Stimulated activated CD8-positive, alpha-beta memory T cell treated with anti-CD3 and anti-CD28 coated beads, Interleukin-12 subunit alpha, Interleukin-12 subunit beta, amount 100 ng/mL, for 1 hour (primary cell): ENCODE measurements around the gene CRMP1.

Source experiments
- DNase-seq: peaks from one replicate; pipeline ENCODE4 v3.0.0-alpha.2; 2020; ENCODE audit warnings: low read depth

CRMP1 gene

GRCh38 chr4:5919571-5919970, 26.7 kb upstream of the CRMP1 start:
- no peak for DNase-seq

DNA sequence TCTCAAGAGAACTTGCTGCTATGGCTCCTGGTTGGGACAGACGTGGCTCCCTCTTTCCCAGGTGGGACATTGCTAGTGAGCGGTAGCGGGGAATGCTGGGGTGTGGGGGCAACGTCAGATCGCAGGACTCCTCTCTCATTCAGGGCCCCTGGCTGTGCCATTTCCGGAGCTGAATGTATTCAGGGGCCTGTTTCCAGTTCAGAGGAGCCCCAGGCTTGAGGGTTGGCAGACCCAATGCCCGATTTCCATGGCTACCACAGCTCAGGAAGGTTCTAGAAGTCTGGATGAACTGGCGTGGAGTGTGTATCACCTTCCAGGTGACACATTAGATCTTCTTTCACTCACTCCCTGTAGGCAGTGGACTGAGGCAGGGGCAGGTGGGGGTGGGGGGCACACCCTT, 26.2 kb upstream of the CRMP1 start:
- no peak for DNase-seq

DNA sequence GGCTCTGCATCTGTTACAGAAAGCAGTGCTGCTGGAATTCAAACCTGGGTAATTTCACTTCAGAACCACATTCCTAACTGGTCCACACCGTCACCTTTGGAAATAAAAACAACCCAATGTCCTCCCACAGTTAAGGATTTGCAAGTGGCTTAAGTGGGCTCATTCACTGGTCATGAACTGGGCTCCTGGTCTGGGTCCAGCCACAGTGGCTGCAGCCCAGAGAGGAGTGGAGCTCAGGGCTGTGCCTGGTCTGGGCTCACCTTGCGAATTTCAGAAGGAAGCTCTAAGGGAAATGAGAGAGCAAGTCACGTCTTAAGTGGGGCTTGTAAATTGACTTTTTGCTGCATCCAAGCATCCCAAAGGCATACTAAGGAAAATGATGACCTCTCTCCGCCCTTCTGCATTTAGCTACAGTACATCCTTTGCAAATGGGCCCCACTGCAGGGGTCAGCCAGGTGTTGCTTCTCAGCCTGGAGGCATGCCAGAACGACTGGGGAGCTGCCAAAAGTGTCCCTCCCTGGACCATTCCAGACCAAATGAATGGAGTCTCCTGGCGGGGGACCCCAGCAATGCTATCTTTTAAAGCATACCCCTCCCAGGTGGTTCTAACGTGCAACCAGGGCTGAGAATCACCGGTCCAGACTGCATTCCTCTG, 25.6 kb upstream of the CRMP1 start:
- no peak for DNase-seq

DNA sequence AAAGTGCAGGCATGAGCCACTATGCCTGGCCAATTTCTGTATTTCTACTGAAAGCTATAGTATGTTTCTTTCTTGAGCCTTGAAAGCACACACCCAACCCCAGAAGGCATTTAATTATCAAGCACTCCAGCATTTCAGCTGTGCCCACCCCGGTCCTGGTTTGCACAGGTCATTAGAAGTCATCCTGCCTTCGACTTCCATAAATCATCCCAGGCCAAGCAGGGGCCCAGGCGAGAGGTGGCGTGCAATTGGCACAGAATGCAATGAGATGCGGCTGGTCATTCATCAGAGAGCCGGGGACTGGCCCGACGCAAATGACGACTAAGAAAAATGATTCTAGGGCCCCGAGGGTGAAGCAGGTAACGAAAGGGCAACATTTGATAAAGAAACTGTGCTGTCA, 24.8 kb upstream of the CRMP1 start:
- DNase-seq, result no peak

DNA sequence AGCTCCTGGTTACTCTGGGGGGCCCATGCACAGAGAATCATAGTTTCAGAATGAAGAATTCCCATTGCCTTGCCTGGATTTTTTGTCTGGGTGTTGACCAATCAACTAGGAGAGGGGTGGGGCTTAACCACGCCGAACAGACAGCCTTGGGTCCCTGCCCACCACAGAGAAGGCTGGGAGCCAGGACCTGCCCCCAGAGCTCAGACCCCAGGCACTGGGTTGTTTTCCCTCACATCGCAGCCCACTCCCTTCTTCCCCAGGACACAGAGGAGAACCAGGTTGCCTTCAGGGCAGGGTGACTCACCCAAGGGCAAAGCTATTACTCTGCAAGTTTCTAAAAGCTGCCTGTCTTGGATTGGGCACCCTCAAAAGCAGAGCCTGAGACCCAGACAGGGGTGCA, 23.3 kb upstream of the CRMP1 start:
- no peak for DNase-seq

DNA sequence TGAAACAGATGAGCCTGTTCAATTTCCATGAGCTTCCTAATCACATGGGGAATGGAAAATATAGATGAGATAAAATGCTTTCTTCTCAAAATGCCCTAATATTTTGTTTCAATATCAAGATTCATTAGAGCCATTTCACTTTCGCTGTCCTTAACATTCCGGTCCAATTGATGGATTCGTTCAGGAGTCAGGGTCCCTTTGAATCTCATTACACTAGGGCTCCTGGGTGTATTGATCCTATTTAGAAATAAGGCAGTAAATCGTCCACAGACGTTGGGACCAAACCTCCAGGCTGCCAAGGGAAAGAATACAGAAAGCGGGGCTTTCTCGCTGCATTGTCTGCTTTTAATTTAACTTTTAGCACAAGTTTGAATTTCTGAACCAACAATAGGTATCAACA, 20.6 kb upstream of the CRMP1 start:
- no peak for DNase-seq

- no peak for DNase-seq
These were observed 19.7 kb upstream of the CRMP1 start for GRCh38 chr4:5912614-5913019.

GRCh38 chr4:5908876-5909427, 16.1 kb upstream of the CRMP1 start:
- no peak for DNase-seq

- no peak for DNase-seq
These were observed 13.3 kb upstream of the CRMP1 start for GRCh38 chr4:5906191-5906590.

DNA sequence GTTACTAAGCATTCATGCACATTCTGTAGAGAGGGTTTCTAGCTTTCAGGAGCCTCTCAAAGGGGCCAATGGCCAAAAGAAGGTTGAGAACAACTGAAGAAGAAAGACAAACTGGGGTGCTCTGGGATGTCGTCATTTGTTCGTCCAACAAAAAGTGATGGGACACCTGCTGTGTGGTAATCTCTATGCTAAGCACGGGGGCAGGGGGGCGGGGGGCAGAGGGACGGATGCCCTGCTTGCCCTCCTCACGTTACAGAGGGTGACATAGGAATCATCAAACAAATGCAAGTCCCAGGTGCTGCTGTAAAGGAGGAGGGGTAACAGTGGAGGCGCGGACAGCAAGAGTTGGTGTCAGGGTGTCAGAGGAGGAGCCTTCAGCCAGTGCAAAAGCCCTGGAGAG, 12.8 kb upstream of the CRMP1 start:
- no peak for DNase-seq

DNA sequence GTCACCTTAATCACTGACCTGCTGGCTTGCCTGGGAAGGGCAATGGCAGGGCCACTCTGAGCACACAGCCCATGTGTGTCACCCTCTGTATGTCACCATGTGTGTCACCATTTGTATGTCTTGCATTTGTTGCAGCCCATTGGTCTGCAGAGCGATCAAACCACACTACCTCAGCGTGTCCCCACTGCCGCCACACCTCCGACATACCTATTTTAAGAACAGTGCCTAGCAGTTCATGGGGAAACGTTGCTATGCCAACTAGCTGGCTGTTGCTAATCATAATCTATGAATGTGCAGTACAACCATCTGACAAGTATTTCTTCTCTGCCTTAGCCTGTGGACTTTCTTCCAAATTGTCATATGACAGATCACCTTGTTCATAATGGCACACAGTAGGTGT, 8.0 kb upstream of the CRMP1 start:
- no peak for DNase-seq

DNA sequence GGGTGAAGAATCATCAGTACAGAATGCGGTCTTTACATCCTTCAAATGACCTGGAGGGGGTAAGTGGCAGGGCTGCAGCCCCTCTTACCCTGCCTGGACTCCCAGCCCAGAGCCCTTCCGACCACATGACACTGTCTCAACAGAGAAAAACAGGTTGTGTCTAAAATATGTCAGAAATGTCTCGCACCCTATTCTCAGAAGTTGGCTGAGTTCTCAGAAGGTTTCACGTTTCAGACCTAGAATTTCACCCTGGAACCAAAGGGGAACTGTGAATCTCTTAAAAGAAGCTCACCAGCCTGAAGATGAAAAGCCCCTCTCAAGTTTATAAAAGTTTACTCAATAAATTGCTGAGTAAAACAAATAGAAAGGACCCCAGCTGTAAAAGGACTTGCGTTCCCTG, 7.0 kb upstream of the CRMP1 start:
- no peak for DNase-seq

DNA sequence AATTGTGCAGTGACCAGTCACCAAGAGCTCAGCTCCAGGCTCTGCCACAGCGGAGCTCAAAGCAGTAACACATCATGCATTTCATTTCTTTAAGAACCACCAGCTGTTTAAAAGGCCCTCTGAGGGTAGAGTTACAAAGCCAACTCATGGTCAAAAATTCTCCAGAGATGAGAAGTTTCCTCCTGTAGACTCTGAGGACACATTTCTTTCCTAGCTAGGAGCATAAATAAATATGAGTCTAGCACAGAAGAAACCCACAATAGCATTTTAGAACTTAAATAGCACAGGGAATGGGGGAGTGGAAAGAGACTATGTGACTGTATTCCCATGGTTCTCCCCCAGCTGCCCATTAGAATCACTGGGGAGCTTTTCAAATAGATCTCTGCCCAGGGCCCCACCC, 6.5 kb upstream of the CRMP1 start:
- DNase-seq, result no peak

DNA sequence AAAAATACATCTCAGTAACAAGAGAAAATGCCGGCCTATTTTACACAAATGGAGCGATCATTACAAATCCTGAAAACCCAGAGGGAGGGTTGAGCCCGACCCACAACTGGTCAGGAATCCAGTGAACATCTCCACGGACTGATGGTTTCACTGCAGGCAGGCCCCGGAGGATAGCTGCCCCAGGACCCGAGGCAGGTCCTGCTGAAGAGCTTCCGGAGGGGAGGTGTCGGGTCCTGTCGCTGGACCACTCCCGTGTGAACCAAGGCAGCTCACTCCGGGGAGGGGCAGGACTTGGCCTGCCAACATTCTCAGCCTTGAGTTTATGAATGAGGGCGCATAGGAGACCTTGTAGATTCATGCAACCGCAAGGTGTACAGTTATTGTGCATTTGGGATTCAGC, 4.8 kb upstream of the CRMP1 start:
- no peak for DNase-seq

- no peak for DNase-seq
These were observed 2.4 kb upstream of the CRMP1 start for GRCh38 chr4:5895287-5895686.

DNA sequence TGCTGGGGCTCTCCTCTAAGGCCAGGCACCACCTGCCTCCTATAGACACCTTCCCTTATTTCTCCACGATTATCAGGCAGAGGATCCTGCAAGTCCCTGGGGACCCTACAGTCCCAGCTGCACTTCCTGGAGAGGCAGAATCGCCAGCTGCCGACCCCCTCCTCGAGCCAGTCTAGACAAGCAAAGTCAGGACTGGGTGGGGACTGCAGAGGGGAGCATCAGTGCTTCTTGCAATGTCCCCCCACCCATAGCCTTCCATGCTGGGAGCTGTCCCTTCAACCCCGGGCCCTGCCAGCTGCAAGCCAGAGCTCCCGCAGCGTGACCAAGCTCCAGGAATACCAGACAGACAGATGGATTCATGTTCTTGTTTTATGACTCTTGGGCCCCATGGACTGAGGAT, 1.4 kb upstream of the CRMP1 start:
- DNase-seq, result no peak

DNA sequence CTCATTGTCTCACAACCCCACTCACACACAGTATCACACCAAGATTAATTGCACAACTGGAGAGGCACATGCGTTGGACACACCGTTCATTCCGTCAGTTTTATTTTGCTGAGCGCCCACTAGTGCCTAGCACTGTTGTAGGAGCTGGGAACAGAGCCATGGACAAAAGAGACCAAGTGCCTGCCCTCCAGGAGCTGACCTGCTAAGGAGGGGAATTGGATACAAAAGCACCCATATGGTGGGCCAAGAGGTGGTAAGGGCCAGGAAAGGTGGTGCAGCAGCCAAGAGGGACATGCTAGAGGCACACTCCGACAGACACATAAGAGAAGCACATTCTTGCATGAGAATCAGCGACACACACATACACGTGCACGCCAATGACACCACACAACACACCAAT, 705 bp upstream of the CRMP1 start:
- DNase-seq, result no peak

- DNase-seq, result no peak
These were observed 423 bp downstream of the CRMP1 start for GRCh38 chr4:5892323-5893003.

GRCh38 chr4:5891563-5892322, 1.1 kb downstream of the CRMP1 start:
- no peak for DNase-seq

- DNase-seq, result no peak
These were observed 2.7 kb downstream of the CRMP1 start for GRCh38 chr4:5890063-5890727.

GRCh38 chr4:5889002-5889696, 3.7 kb downstream of the CRMP1 start:
- DNase-seq, result no peak
